Suprapubic skin (tissue), 4 donors: ENCODE results near the gene NRSN2.

Experiments
- POLR2A ChIP-seq, 2 donors: fragments of 450-650 bp; IDR thresholded peaks; one replicate each; pipeline ENCODE4 v1.6.1; 2017; ENCODE audit warnings: antibody characterized with exemption in 2 of 2, mild to moderate bottlenecking in 2 of 2, moderate library complexity in 2 of 2
- POLR2AphosphoS5 ChIP-seq, 3 donors: sonication (generic); formaldehyde crosslinking; IDR thresholded peaks; one replicate each; pipeline ENCODE4 v1.6.1; 2017; ENCODE audit warnings: antibody characterized with exemption in 3 of 3
- TF ChIP-seq, protein P1 (sequence below), 2 donors: fragments of 200-600 bp in 1 of 2; fragments of 450-650 bp in 1 of 2; sonication (generic) in 1 of 2; IDR thresholded peaks; one replicate each; pipeline ENCODE4 v1.5.1; 2016 to 2019; ENCODE audit warnings: antibody characterized with exemption in 2 of 2, mild to moderate bottlenecking in 1 of 2, moderate library complexity in 1 of 2

DNA sequence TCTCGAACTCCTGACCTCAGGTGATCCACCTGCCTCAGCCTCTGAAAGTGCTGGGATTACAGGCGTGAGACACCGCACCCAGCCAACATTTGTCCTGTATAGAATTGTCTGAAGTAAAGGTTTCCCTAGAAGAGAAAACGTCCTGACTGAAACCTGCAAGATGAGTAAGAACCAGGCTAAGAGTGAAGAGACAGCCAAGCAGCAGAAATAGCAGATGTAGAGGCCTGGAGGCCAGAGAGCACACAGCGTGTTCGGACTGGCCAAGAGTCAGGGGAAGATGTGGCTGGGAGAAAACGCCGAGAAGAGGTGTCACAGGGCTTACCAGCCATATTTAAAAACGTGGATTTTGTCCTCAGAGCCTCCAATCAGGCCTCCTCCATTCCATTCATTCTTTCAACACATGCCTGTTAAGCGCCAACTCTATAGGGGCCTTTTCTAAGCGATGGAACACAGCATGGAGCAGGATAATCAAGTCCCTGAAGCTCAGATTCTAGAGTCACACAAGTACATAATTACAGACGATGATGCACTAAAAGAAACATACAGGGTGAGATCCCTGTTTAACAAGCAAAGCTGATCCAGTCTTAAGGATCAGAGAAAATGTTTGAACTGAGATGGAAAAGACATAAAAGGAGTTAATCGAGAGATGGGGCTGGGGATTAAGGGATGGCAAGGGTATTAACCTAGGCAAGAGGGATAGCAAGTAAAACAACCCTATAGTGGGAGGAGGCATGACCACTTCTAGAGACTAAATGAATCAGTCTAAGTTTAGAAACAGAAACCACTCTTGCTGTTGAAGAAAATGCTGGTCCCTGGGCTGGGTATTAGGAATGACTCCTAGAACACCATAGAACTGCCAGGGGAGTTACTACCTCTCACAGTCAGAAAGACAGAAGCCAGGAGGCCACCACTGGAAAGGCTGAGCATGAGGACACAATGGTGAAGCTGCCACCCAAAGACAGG, 44.7 kb upstream of the NRSN2 start:
- TF ChIP-seq POLR2A (IDR thresholded peaks at IDR 0.05), result no peak
- TF ChIP-seq, protein P1, sequence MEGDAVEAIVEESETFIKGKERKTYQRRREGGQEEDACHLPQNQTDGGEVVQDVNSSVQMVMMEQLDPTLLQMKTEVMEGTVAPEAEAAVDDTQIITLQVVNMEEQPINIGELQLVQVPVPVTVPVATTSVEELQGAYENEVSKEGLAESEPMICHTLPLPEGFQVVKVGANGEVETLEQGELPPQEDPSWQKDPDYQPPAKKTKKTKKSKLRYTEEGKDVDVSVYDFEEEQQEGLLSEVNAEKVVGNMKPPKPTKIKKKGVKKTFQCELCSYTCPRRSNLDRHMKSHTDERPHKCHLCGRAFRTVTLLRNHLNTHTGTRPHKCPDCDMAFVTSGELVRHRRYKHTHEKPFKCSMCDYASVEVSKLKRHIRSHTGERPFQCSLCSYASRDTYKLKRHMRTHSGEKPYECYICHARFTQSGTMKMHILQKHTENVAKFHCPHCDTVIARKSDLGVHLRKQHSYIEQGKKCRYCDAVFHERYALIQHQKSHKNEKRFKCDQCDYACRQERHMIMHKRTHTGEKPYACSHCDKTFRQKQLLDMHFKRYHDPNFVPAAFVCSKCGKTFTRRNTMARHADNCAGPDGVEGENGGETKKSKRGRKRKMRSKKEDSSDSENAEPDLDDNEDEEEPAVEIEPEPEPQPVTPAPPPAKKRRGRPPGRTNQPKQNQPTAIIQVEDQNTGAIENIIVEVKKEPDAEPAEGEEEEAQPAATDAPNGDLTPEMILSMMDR (IDR thresholded peaks at IDR 0.05), result no peak
- no peak for TF ChIP-seq POLR2AphosphoS5 (IDR thresholded peaks at IDR 0.05)
